Measurements from ENCODE around the gene SLC3A2.

DNA sequence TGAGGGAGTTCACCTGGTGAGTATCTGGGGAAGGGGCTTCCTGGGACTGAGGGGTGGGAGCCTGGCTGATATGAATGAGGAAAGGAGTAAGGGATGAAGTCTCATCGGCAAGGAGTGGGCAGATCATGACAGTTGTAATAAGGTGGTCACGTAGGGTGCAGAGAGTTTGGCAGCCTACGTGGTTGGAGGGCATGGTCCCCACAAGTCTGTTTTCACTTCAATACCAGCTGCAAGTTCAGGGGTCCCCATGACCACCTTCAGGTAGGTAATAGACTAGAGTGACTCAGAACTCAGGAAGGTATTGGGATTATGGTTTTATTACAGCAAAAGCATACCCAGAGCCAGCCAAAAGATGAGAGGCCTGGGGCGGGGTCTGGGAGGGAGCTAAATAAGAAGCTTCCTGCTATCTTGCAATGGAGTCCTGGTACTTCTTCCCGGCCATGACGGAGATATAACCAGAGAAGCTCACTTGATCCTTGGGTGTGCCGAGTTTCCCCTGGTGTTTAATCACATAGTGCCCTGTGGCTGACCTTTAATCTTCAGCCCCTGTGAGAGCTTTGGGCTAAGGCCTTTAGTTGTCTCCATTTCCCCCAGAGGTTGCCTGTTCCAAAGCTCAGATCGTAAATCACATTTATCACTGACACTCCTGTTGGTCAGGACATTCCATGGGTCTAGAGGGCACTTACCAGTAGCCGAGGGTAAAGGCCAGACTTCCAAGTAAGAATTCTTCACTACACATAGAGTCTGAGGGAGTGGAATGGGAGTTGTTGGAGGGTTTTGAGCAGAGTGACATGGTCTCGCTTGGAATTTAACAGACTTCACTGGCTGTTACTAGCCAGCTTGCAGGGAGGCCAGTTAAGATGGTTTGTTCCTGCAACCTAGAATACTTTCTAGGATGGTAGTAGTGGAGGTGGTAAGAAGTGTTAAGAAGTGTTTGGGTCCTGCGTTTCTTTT is 9.1 kb downstream of the SLC3A2 start:
- no peak for TF ChIP-seq POLR2A (IDR thresholded peaks at IDR 0.05)
- TF ChIP-seq, protein P1, sequence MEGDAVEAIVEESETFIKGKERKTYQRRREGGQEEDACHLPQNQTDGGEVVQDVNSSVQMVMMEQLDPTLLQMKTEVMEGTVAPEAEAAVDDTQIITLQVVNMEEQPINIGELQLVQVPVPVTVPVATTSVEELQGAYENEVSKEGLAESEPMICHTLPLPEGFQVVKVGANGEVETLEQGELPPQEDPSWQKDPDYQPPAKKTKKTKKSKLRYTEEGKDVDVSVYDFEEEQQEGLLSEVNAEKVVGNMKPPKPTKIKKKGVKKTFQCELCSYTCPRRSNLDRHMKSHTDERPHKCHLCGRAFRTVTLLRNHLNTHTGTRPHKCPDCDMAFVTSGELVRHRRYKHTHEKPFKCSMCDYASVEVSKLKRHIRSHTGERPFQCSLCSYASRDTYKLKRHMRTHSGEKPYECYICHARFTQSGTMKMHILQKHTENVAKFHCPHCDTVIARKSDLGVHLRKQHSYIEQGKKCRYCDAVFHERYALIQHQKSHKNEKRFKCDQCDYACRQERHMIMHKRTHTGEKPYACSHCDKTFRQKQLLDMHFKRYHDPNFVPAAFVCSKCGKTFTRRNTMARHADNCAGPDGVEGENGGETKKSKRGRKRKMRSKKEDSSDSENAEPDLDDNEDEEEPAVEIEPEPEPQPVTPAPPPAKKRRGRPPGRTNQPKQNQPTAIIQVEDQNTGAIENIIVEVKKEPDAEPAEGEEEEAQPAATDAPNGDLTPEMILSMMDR (IDR thresholded peaks at IDR 0.05) = no peak
